NT2/D1 (cell line): ENCODE measurements around the gene FEM1B.

Source experiments
- DNase-seq: peaks from one replicate; pipeline ENCODE4 v3.0.0-alpha.2; 2011; ENCODE audit warnings: low read depth, low spot score
- H3K27me3 ChIP-seq: 2 replicates; pipeline ENCODE4 v1.6.0; 2011; ENCODE audit warnings: mild to moderate bottlenecking; ENCODE audit not compliant: insufficient read length, insufficient read depth
- H3K36me3 ChIP-seq: 2 replicates; pipeline ENCODE4 v1.6.1; 2011; ENCODE audit warnings: mild to moderate bottlenecking, low read length, mixed read lengths; ENCODE audit not compliant: insufficient read depth, insufficient read length
- H3K4me1 ChIP-seq: 2 replicates; pipeline ENCODE4 v1.5.1; 2011; ENCODE audit not compliant: insufficient read depth, insufficient read length
- H3K4me3 ChIP-seq: 2 replicates; pipeline ENCODE4 v1.5.1; 2011; ENCODE audit warnings: low read depth; ENCODE audit not compliant: insufficient read length
- H3K9ac ChIP-seq: 2 replicates; pipeline ENCODE4 v1.6.0; 2011; ENCODE audit warnings: low read depth; ENCODE audit not compliant: insufficient read length
- H3K9me3 ChIP-seq: 2 replicates; pipeline ENCODE4 v1.5.1; 2011; ENCODE audit warnings: mild to moderate bottlenecking, low read length; ENCODE audit not compliant: insufficient read depth
- SUZ12 ChIP-seq: IDR thresholded peaks from 2 replicates; pipeline ENCODE4 v1.6.1; 2011; ENCODE audit not compliant: insufficient read length, insufficient read depth; ENCODE audit errors: extremely low read depth
- YY1 ChIP-seq: IDR thresholded peaks from 2 replicates; pipeline ENCODE4 v1.6.1; 2011; ENCODE audit not compliant: insufficient read length, insufficient read depth
- ZNF274 ChIP-seq: IDR thresholded peaks from 2 replicates; pipeline ENCODE4 v1.6.1; 2011; ENCODE audit warnings: mild to moderate bottlenecking, low read depth, low read length

The FEM1B gene

DNA sequence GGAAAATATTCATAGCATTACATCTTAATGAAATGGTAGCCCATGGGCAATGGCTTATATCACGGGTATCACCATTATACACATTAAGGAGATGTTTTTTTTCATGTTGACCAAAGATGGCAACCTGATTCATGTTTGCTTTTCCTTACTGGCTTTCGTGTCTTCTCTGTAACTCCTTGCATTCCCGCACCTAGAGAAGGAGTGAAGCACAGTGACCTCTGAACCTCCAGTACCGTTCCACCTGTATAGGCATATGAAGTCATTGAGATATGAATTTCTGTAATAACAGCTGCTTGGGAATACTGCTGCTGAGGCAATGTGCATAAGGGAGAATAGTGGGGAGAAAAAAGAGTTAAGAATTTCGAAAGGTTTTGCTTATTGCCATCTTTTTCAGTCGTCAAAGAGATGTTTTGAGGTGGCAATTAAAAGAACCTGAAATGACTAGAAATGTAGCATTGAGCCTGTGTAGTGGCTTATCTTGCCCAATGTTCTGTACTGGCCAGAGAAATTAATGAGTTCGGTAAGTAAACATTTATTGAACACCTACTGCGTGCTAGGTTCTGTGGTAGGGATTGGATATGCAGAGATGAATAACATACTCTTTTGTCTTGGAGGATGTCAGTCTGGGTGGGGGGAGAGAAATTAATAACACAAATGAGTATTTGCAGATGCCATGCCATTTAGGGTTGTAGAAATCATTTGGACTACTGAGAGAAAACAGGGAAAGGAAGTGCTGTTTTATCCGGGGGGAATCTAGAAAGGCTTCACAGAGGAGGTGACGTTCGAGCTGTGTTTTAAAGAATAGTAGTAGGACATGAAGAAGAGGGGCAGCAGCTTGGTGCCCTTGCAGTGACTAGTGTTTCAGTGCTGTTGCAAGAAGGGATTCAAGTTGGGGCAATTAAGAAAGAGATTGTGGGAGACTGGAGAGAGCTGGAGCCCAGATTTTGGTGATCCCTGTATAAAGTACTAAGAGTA is 2.5 kb downstream of the FEM1B start:
- Histone ChIP-seq H3K27me3 (no peaks in the 10 kb centered on the region), H3K36me3 (peaks cover 33% of the 10 kb centered on the region), H3K4me1 (peaks cover 4% of the 10 kb centered on the region), H3K9me3 (no peaks in the 10 kb centered on the region), H3K9ac (no peak overlapping the region), H3K4me3 (peak overlapping the region; percentile 99)
- TF ChIP-seq YY1 (no peak), ZNF274 (no peak), SUZ12 (no peak)
- DNase-seq: no peak

DNA sequence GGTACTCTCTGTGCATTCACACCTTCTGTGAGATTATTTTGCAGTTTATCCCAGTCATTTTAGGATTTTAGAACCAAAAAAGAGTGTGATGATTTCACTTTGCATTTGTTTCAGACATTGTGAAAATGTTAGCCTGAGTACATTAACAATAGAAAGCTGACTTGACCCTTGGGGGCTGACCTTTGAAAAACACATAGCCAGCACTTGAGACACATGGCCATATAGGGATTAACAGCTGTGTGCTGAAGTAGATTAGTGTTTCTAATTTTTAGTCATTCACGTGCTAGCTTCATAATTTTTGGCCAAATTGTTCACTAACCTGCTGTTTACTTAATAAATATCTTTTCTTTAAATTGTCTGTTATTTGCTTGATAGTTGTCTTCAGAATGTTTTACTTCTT is 3.5 kb downstream of the FEM1B start:
- Histone ChIP-seq H3K36me3 (peaks cover 36% of the 10 kb centered on the region), H3K4me3 (no peak overlapping the region), H3K9ac (no peak overlapping the region), H3K4me1 (peaks cover 4% of the 10 kb centered on the region), H3K27me3 (no peaks in the 10 kb centered on the region), H3K9me3 (no peaks in the 10 kb centered on the region)
- DNase-seq: no peak
- TF ChIP-seq ZNF274: no peak
- TF ChIP-seq SUZ12: no peak
- TF ChIP-seq YY1: no peak

DNA sequence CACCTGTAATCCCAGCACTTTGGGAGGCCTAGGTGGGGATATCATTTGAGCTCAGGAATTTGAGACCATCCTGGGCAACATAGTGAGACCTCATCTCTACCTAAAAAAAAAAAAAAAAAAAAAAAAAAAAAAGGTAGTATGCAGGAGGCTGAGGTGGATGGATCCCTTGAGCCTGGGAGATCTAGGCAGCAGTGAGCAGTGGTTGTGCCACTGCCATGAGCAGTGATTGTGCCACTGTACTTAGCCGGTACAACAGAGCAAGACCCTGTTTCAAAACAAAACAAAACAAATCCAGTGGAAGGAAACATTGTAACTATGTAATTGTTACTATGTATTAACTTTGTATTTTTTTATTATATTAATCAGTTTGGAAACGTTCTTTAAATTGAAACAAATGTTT is 5.9 kb downstream of the FEM1B start:
- H3K4me3 ChIP-seq: no peak overlapping the region
- peaks cover 4% of the 10 kb centered on the region for H3K4me1 ChIP-seq
- H3K9ac ChIP-seq: no peak overlapping the region
- H3K27me3 ChIP-seq: no peaks in the 10 kb centered on the region
- TF ChIP-seq YY1 (no peak), ZNF274 (no peak), SUZ12 (no peak)
- H3K36me3 ChIP-seq: peaks cover 42% of the 10 kb centered on the region
- H3K9me3 ChIP-seq: no peaks in the 10 kb centered on the region
- DNase-seq: no peak

DNA sequence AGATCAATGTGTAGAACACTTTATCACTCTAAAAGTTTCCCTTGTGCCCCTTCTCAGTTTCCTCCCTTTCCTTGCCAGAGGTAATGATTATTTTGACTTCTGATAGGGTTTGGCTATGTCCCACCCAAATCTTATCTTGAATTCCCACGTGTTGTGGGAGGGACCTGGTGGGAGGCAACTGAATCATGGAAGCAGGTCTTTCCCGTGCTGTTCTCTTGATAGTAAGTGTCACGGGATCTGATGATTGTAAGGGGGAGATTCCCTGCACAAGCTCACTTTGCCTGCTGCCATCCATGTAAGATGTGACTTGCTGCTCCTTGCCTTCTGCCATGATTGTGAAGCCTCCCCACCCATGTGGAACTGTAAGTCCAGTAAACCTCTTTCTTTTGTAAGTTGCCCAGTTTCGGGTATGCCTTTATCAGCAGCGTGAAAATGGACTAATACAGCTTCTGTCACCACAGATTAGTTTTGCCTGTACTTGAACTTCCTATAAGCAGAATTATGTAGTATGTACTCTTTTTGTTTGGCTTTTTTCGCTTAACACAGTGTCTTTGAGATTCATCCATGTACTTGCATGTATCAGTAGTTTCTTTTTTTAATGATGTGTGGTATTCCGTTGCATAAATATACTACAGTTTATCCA is 7.2 kb downstream of the FEM1B start:
- H3K36me3 ChIP-seq: peaks cover 38% of the 10 kb centered on the region

DNA sequence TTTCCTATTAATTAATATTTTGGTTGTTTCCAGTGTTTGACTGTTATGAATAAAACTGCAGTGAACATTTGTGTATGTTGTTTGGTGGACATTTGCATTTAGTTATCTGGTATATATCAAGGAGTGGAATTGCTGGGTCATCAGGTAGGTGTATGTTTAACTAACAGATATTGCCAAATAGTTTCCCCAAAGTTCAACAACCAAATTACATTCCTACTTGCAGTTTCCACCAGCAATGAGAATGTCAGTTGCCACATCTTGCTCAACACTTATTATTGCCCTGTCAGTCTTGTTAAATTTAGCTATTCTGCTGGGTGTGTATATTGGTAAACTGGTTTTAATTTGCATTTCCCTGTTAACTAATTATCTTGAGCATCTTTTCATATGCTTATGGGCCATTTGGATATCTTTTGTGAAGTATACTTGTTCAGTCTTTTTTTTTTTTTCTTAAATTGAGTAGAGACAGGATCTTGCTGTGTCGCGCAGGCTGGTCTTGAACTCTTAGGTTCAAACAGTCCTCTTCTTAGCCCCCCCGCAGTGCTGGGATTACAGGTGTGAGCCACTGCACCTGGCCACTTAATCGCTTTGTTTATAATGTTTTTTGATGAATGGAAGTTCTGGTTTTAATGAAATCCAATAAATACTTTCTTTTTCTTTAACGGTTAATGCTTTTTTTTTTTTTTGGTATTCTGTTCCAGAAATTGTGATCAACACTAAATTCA is 7.9 kb downstream of the FEM1B start:
- Histone ChIP-seq H3K9me3 (no peaks in the 10 kb centered on the region), H3K36me3 (peaks cover 40% of the 10 kb centered on the region), H3K27me3 (no peaks in the 10 kb centered on the region), H3K4me3 (no peak overlapping the region), H3K4me1 (peaks cover 4% of the 10 kb centered on the region), H3K9ac (no peak overlapping the region)
- TF ChIP-seq YY1: no peak
- no peak for TF ChIP-seq ZNF274
- no peak for TF ChIP-seq SUZ12
- no peak for DNase-seq

More for the DNA sequence above, 7.2 kb downstream of the FEM1B start:
- no peaks in the 10 kb centered on the region for H3K9me3 ChIP-seq
- H3K4me3 ChIP-seq: no peak overlapping the region
- no peak for DNase-seq
- no peaks in the 10 kb centered on the region for H3K27me3 ChIP-seq
- peaks cover 4% of the 10 kb centered on the region for H3K4me1 ChIP-seq
- H3K9ac ChIP-seq: no peak overlapping the region
- TF ChIP-seq ZNF274 (no peak), SUZ12 (no peak), YY1 (no peak)

DNA sequence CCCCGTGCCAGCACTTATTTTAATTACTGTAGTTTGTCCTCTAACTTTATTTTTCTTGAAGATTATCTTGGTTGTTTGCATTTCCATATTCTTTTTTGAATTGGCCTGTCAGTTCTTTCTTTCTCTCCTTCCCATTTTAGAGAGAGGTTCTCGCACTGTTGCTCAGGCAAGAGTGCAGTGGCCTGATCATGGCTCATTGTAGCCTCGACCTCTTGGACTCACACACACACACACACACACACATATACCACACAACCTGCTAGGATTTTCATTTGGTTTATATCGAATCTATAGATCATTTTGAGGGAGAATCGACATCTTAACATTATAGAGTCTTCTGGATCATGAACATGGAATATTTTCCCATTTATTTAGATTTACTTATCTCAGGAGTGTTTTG is 8.7 kb downstream of the FEM1B start:
- Histone ChIP-seq H3K36me3 (peaks cover 43% of the 10 kb centered on the region), H3K27me3 (no peaks in the 10 kb centered on the region), H3K9ac (no peak overlapping the region), H3K4me1 (peaks cover 4% of the 10 kb centered on the region), H3K4me3 (no peak overlapping the region), H3K9me3 (no peaks in the 10 kb centered on the region)
- TF ChIP-seq YY1 (no peak), ZNF274 (no peak), SUZ12 (no peak)
- no peak for DNase-seq
